ENCODE data around the gene FLACC1.
"Not testable (repeated sequence)": the region's sequence is repeated elsewhere in the genome, so short reads cannot be mapped to it uniquely, and the experiment has no call there.

The FLACC1 gene

GRCh38 chr2:201255408-201256033, 101.6 kb downstream of the FLACC1 start:
- H3K4me1 ChIP-seq (ENCODE audit: control insufficient read depth, insufficient read depth, low read length, poor library complexity, severe bottlenecking) = peaks cover 11% of the 10 kb centered on the region
- H3K36me3 ChIP-seq (ENCODE audit: control insufficient read depth, insufficient read depth, low read length) = no peaks in the 10 kb centered on the region
- no peaks in the 10 kb centered on the region for H3K9me3 ChIP-seq (ENCODE audit: control insufficient read depth, low read length)
- 95 to 100% methylated on average over 2 of the region's 3 CpGs for WGBS, 2 experiments (ENCODE audit: insufficient coverage in 2 of 2)
- H3K4me3 ChIP-seq (ENCODE audit: extremely low read depth, insufficient read depth, low read length, poor library complexity, severe bottlenecking) = no peak overlapping the region
- H3K27ac ChIP-seq (ENCODE audit: low read depth, low read length, severe bottlenecking) = no peak overlapping the region

- H3K4me3 ChIP-seq (ENCODE audit: extremely low read depth, insufficient read depth, low read length, poor library complexity, severe bottlenecking) = no peak overlapping the region
- no peaks in the 10 kb centered on the region for H3K36me3 ChIP-seq (ENCODE audit: control insufficient read depth, insufficient read depth, low read length)
- H3K27ac ChIP-seq (ENCODE audit: low read depth, low read length, severe bottlenecking) = no peak overlapping the region
- H3K4me1 ChIP-seq (ENCODE audit: control insufficient read depth, insufficient read depth, low read length, poor library complexity, severe bottlenecking) = peaks cover 5% of the 10 kb centered on the region
- no peaks in the 10 kb centered on the region for H3K9me3 ChIP-seq (ENCODE audit: control insufficient read depth, low read length)
- 80% methylated on average over 2 of the region's 5 CpGs; no CpG with 5 or more reads in 1 of the 2 experiments for WGBS, 2 experiments (ENCODE audit: insufficient coverage in 2 of 2)
Measured at GRCh38 chr2:201254081-201254730, 102.9 kb downstream of the FLACC1 start.

GRCh38 chr2:201250741-201251140, 106.4 kb downstream of the FLACC1 start:
- Histone ChIP-seq H3K36me3 (ENCODE audit: control insufficient read depth, insufficient read depth, low read length) (no peaks in the 10 kb centered on the region), H3K4me1 (ENCODE audit: control insufficient read depth, insufficient read depth, low read length, poor library complexity, severe bottlenecking) (no peaks in the 10 kb centered on the region), H3K27ac (ENCODE audit: low read depth, low read length, severe bottlenecking) (no peak overlapping the region), H3K9me3 (ENCODE audit: control insufficient read depth, low read length) (no peaks in the 10 kb centered on the region), H3K4me3 (ENCODE audit: extremely low read depth, insufficient read depth, low read length, poor library complexity, severe bottlenecking) (no peak overlapping the region)
- WGBS, 2 experiments (ENCODE audit: insufficient coverage in 2 of 2) = 96 to 97% methylated on average over 3 of the region's 4 CpGs

GRCh38 chr2:201249889-201250288, 107.3 kb downstream of the FLACC1 start:
- Histone ChIP-seq H3K9me3 (ENCODE audit: control insufficient read depth, low read length) (no peaks in the 10 kb centered on the region), H3K4me1 (ENCODE audit: control insufficient read depth, insufficient read depth, low read length, poor library complexity, severe bottlenecking) (no peaks in the 10 kb centered on the region), H3K36me3 (ENCODE audit: control insufficient read depth, insufficient read depth, low read length) (no peaks in the 10 kb centered on the region), H3K27ac (ENCODE audit: low read depth, low read length, severe bottlenecking) (no peak overlapping the region), H3K4me3 (ENCODE audit: extremely low read depth, insufficient read depth, low read length, poor library complexity, severe bottlenecking) (no peak overlapping the region)
- no CpG with 5 or more reads among the region's 2 CpGs for WGBS, 2 experiments (ENCODE audit: insufficient coverage in 2 of 2)

GRCh38 chr2:201248288-201248844, 108.8 kb downstream of the FLACC1 start:
- H3K9me3 ChIP-seq (ENCODE audit: control insufficient read depth, low read length) = no peaks in the 10 kb centered on the region
- no peaks in the 10 kb centered on the region for H3K4me1 ChIP-seq (ENCODE audit: control insufficient read depth, insufficient read depth, low read length, poor library complexity, severe bottlenecking)
- no peaks in the 10 kb centered on the region for H3K36me3 ChIP-seq (ENCODE audit: control insufficient read depth, insufficient read depth, low read length)
- no peak overlapping the region for H3K4me3 ChIP-seq (ENCODE audit: extremely low read depth, insufficient read depth, low read length, poor library complexity, severe bottlenecking)
- WGBS, 2 experiments (ENCODE audit: insufficient coverage in 2 of 2) = 93 to 94% methylated on average over 6 of the region's 6 CpGs
- no peak overlapping the region for H3K27ac ChIP-seq (ENCODE audit: low read depth, low read length, severe bottlenecking)

GRCh38 chr2:201246280-201246679, 110.9 kb downstream of the FLACC1 start:
- Histone ChIP-seq H3K9me3 (ENCODE audit: control insufficient read depth, low read length) (no peaks in the 10 kb centered on the region), H3K4me3 (ENCODE audit: extremely low read depth, insufficient read depth, low read length, poor library complexity, severe bottlenecking) (no peak overlapping the region), H3K27ac (ENCODE audit: low read depth, low read length, severe bottlenecking) (no peak overlapping the region), H3K4me1 (ENCODE audit: control insufficient read depth, insufficient read depth, low read length, poor library complexity, severe bottlenecking) (no peaks in the 10 kb centered on the region), H3K36me3 (ENCODE audit: control insufficient read depth, insufficient read depth, low read length) (no peaks in the 10 kb centered on the region)
- 67 to 100% methylated on average over 1 of the region's 4 CpGs for WGBS, 2 experiments (ENCODE audit: insufficient coverage in 2 of 2)

- WGBS, 2 experiments (ENCODE audit: insufficient coverage in 2 of 2) = 91 to 93% methylated on average over 4 to 5 of the region's 5 CpGs
- Histone ChIP-seq H3K36me3 (ENCODE audit: control insufficient read depth, insufficient read depth, low read length) (no peaks in the 10 kb centered on the region), H3K9me3 (ENCODE audit: control insufficient read depth, low read length) (no peaks in the 10 kb centered on the region)
Measured at GRCh38 chr2:201244829-201245228, 112.3 kb downstream of the FLACC1 start.

GRCh38 chr2:201242571-201243277, 114.4 kb downstream of the FLACC1 start:
- no peaks in the 10 kb centered on the region for H3K9me3 ChIP-seq (ENCODE audit: control insufficient read depth, low read length)
- no peak overlapping the region for H3K4me3 ChIP-seq (ENCODE audit: extremely low read depth, insufficient read depth, low read length, poor library complexity, severe bottlenecking)
- H3K4me1 ChIP-seq (ENCODE audit: control insufficient read depth, insufficient read depth, low read length, poor library complexity, severe bottlenecking) = no peaks in the 10 kb centered on the region
- H3K27ac ChIP-seq (ENCODE audit: low read depth, low read length, severe bottlenecking) = no peak overlapping the region
- no peaks in the 10 kb centered on the region for H3K36me3 ChIP-seq (ENCODE audit: control insufficient read depth, insufficient read depth, low read length)

More at GRCh38 chr2:201244829-201245228, 112.3 kb downstream of the FLACC1 start:
- Histone ChIP-seq H3K4me1 (ENCODE audit: control insufficient read depth, insufficient read depth, low read length, poor library complexity, severe bottlenecking) (no peaks in the 10 kb centered on the region), H3K27ac (ENCODE audit: low read depth, low read length, severe bottlenecking) (no peak overlapping the region), H3K4me3 (ENCODE audit: extremely low read depth, insufficient read depth, low read length, poor library complexity, severe bottlenecking) (no peak overlapping the region)

GRCh38 chr2:201239167-201239935, 117.8 kb downstream of the FLACC1 start:
- not testable (repeated sequence) for H3K4me3 ChIP-seq (ENCODE audit: extremely low read depth, insufficient read depth, low read length, poor library complexity, severe bottlenecking); H3K4me1 ChIP-seq (ENCODE audit: control insufficient read depth, insufficient read depth, low read length, poor library complexity, severe bottlenecking); H3K27ac ChIP-seq (ENCODE audit: low read depth, low read length, severe bottlenecking); H3K36me3 ChIP-seq (ENCODE audit: control insufficient read depth, insufficient read depth, low read length); H3K9me3 ChIP-seq (ENCODE audit: control insufficient read depth, low read length)
- WGBS, 2 experiments (ENCODE audit: insufficient coverage in 2 of 2) = 92 to 97% methylated on average over 5 to 11 of the region's 21 CpGs

Data from mesodermal cell (in vitro differentiated cells).